Measurements from ENCODE around the gene POLR2J.
"Not testable (repeated sequence)": the region's sequence is repeated elsewhere in the genome, so short reads cannot be mapped to it uniquely, and the experiment has no call there.

GRCh38 chr7:102527822-102528793, 49.4 kb upstream of the POLR2J start:
- not testable (repeated sequence) for TF ChIP-seq EZH2 (IDR thresholded peaks at IDR 0.05; ENCODE audit: insufficient read depth, poor library complexity, severe bottlenecking); EZH2phosphoT487 (IDR thresholded peaks at IDR 0.05; ENCODE audit: insufficient read depth, low read depth)

Data from GM23248 (cell line).